GM10266 (cell line): ENCODE data around the gene TMEM184C.

Experiments used
- DNase-seq: peaks from one replicate; pipeline ENCODE4 v3.0.0; 2012; ENCODE audit errors: extremely low spot score
- TF ChIP-seq, protein P1 (sequence below): IDR thresholded peaks from 2 replicates; pipeline ENCODE4 v1.5.1; 2012; ENCODE audit warnings: mild to moderate bottlenecking, low read depth; ENCODE audit not compliant: control insufficient read depth, insufficient read depth; ENCODE audit errors: missing control alignments

The TMEM184C gene

DNA sequence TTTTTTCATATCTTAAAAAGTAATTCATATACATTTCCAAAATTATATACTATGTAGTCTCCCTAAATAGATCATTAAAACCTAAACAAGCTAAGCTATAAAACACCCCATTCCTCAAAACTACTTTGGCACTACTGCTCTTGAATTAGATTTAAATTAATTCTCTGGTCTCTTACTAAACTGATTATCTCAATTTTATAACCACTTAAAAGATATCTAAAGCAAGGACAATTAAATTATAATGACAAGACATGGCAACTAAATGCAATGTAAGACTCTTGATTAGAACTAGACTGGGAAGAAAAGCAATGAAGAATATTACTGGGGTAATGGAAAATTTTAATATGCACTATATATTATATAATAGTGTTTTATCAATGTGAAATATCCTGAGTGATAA is 27.9 kb downstream of the TMEM184C start:
- TF ChIP-seq, protein P1, sequence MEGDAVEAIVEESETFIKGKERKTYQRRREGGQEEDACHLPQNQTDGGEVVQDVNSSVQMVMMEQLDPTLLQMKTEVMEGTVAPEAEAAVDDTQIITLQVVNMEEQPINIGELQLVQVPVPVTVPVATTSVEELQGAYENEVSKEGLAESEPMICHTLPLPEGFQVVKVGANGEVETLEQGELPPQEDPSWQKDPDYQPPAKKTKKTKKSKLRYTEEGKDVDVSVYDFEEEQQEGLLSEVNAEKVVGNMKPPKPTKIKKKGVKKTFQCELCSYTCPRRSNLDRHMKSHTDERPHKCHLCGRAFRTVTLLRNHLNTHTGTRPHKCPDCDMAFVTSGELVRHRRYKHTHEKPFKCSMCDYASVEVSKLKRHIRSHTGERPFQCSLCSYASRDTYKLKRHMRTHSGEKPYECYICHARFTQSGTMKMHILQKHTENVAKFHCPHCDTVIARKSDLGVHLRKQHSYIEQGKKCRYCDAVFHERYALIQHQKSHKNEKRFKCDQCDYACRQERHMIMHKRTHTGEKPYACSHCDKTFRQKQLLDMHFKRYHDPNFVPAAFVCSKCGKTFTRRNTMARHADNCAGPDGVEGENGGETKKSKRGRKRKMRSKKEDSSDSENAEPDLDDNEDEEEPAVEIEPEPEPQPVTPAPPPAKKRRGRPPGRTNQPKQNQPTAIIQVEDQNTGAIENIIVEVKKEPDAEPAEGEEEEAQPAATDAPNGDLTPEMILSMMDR: no peak
- no peak for DNase-seq

DNA sequence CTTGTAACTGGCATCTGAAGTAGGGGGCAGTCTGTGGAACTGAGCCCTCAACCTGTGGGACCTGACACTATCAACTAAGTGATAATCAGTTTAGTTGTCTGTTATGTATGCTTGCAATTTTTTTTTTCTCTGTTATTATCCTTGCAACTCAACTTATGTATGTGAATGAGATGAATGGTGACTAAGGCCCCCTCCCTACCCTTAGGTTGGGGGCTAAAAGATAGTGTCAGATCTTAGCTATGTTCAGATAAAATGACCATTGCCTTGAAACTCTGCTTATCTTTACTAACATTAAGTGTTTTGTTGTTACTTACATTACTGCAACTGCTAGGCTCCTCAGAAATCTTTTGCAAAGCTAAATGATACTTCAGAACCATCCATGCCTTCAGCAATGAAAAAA is 31.5 kb downstream of the TMEM184C start:
- no peak for DNase-seq
- TF ChIP-seq, protein P1: no peak

DNA sequence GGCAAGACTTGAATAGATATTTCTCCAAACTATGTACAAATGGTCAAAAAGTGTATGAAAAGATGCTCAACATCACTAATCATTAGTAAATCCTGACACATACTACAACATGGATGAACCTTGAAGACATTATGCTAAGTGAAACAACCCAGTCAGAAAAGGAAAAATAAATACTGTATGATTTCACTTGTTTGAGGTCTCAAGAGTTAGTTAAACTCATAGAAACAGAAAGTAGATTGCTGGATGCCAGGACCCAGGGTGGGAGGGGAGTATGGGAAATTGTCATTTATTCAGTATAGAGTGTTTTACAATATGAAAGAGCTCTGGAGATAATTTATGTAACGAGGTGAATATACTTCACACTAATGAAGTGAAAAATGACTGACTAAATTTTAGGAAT is 34.4 kb downstream of the TMEM184C start:
- no peak for DNase-seq
- TF ChIP-seq, protein P1: no peak

DNA sequence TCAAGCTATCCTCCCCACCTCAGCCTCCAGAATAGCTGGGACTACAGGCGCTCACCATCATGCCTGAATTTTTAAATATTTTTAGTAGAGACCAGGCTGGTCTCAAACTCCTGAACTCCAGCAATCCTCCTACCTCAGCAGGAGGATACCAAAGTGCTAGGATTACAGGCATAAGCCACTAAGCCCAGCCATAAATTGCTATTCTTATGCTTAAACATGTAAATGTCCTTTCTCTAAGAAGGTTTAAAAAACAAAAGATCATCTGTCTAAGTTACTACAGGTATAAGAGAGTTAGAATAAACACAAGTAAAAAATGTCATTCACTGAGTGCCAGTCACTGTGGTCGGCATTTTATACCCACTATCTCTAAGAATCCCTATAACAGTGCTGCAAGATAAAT is 38.4 kb downstream of the TMEM184C start:
- DNase-seq: no peak
- TF ChIP-seq, protein P1: no peak

DNA sequence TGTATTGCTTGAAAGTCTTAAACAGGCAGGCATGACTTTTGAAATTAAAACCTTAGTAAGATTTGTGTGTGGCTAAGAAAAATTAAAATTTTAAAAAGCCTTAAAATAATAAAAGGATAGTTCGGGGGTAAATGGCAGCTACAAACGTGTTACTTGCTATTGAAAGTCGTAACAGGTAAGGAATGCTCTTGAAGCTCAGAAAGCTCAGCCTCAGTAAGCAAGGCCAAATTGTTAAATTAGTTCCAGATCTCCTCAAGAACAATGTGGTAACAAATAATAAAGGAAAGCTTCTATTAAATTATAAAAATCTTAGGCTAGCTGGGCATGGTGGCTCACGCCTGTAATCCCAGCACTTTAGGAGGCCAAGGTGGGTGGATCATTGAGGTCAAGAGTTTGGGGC is 41.3 kb downstream of the TMEM184C start:
- TF ChIP-seq, protein P1: no peak
- no peak for DNase-seq

DNA sequence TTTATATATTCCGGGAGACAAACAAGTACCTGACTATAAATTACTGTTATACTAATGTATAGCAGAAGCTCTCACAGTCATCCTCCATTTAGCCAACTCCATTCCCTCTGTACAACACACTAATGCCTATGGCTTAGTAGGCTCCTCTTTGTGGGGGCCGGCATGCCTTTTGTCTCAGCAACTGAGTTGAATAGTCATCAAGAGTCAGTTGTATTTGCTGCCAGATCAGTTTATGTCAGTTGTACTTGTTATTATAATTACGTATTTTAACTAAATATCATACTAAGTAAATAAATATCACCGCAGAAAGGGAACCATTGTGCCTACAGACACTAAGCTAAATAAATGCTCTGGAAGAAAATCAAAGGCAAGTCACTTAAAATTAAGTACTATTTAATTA is 56.9 kb downstream of the TMEM184C start:
- no peak for DNase-seq
- TF ChIP-seq, protein P1: no peak

DNA sequence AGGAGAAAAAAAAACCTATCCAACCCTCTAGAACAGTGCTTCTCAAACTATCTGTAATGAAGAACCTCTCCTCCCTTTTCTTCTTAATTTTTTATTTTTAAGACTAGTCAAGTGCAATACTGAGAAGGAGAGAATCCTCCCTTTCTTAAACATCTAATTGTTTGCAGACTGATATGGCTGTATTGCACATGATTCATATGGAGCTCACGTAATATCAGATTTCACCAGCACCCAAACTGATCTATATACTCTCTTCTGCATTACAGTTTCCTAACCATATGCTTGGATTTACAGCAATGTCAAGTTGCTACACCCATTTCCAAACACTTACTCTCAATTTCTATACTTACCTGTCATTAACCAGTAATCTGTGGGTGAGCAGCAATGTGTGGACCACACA is 57.3 kb downstream of the TMEM184C start:
- TF ChIP-seq, protein P1: no peak
- no peak for DNase-seq
